ENCODE data around the gene FARSB.

FARSB gene

GRCh38 chr2:222523783-222524544 lies 131.9 kb downstream of the FARSB start:
- DNase-seq (ENCODE audit: low read depth): peak; percentile 18
- TF ChIP-seq CTCF (IDR thresholded peaks at IDR 0.05; ENCODE audit: insufficient read depth, low read depth, low read length, missing control alignments): no peak

GRCh38 chr2:222522082-222522481 lies 133.8 kb downstream of the FARSB start:
- no peak overlapping the region for H3K4me3 ChIP-seq (ENCODE audit: low read depth, low read length)
- no peak for TF ChIP-seq CTCF (IDR thresholded peaks at IDR 0.05; ENCODE audit: insufficient read depth, low read depth, low read length, missing control alignments)
- no peak for DNase-seq (ENCODE audit: low read depth)

More at GRCh38 chr2:222523783-222524544, 131.9 kb downstream of the FARSB start:
- no peak overlapping the region for H3K4me3 ChIP-seq (ENCODE audit: low read depth, low read length)

- no peak for TF ChIP-seq CTCF (IDR thresholded peaks at IDR 0.05; ENCODE audit: insufficient read depth, low read depth, low read length, missing control alignments)
- DNase-seq (ENCODE audit: low read depth): peak; percentile 66
- no peak overlapping the region for H3K4me3 ChIP-seq (ENCODE audit: low read depth, low read length)
Observed at GRCh38 chr2:222521099-222521498, 134.8 kb downstream of the FARSB start.

Measured in GM12865 (cell line).